A204.1 (cell line): ENCODE results near the gene KLHL29.
"Not testable (repeated sequence)": the region's sequence is repeated elsewhere in the genome, so short reads cannot be mapped to it uniquely, and the experiment has no call there.

ENCODE experiments used
- FAIRE-seq: peaks from 2 replicates; lab custom pipeline; 2012; peaks lifted over from hg19 to GRCh38; lab: Jason Lieb, UNC

Gene KLHL29

DNA sequence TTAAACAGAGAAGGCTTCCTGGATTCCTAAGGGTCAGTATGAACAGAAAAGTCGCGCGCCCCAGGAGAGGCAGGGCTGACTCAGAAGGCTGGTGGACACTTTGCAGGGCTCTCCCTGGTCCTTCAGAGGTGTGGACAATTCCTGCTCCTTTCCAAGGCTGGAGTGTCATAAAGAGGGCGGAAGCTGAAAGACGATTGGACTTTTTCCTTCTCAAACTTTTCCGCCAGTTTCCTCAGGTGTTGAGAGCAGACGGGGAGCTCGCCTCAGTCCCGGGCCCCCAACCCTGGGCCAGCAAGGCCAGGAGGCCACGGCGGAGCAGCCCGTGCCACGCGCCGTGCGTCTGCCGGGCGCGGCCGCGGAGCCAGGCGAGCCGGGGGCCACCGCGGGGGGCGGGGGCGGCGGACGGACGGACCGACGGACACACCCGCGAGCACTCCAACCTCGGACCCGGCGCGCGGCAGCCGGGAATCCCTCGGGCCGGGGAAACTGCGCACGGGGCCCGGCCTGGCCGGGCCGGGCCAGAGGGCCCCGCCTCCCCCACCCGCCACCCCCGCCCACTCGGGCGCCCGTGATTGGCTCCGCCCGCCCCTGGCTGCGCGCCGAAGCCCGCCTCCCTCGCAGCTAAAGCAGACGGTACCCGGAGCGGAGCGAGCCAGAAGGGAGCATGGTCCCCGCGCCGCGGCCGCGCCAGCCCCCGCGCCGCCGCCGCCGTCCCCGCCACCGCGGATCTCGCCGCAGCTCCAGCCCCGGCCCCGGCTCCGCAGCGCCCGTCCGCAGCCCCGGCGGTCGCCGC is at the start of gene KLHL29:
Gene KLHL29, plus strand, starts transcription at position 629 of the 793 bp plus-strand sequence. CDS start 177,018 bp downstream, outside the sequence.
- FAIRE-seq: no peak

DNA sequence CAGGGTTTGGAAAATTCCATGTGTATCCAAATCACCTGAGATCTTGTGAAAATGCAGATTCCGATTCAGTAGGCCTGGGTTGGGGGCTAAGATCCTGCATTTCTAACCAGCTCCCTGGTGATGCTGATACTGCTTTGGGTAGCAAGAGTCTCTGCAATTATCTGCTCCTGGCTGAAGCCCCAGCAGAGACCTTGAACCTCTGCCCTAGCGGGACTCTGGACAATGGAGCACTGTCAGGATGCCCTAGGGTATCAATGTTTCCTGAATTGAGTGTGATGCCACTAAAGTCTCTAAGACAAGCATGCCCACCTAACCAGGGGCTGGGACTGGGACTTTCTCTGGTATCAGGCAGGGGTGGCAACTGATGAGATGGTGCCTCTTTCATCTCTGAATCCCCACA is 49.4 kb upstream of the KLHL29 start:
- FAIRE-seq: no peak

DNA sequence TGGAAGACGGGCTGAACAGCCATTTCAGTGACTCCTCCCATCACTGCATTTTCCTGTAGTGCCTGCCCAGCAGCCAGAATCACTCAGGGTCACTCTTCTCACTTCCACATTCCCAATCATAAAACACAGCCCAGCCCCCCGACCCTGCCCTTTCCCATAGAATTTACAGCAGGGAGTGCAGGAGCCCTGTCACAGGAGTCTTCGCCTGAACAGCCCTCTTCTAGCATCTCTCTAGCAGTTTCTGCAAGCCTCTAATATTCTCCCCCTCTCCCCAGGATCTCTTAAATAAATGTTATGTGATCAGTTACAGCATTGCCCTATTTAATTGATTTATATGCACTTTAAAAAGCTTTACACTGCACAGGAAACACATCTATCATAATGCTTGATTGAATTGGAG is 42.9 kb upstream of the KLHL29 start:
- FAIRE-seq: no peak

DNA sequence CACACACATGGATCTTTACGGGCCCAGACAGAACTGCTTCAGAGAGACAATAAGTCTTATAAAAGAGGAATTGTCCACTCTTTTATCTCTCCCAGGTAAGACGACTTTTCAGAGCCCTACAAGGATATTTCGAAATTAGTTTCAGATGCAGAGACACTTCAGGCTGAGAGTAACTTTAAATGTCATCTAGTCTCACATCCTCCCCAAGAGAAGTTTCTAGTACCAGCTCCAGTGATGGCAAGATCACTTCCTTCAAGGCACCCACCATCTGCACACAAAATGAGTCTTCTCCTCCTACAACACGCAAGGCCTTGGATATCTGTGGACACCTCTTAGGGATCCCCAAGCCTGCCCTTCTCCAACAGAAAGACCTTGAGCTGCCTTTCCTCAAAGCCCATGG is 39.0 kb upstream of the KLHL29 start:
- FAIRE-seq: no peak

DNA sequence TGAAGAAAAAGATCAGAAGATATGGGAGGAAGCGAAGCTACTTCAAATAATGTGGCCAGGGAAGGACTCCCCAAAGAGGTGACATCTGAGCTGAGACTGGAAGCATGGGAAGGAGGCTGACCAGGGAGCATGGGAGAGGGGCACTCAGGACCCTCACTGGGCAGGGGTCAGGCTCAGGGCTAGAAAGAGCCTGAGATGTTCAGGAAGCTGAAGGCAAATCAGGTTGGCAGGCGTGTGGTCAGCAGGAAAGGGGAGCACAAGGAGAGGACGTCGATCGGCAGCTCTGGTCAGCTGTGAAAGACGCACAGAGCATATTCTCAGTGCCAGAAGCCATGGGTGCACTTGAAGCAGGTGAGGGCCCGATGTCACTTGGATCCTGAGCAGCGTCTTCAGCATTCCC is 38.2 kb upstream of the KLHL29 start:
- no peak for FAIRE-seq

DNA sequence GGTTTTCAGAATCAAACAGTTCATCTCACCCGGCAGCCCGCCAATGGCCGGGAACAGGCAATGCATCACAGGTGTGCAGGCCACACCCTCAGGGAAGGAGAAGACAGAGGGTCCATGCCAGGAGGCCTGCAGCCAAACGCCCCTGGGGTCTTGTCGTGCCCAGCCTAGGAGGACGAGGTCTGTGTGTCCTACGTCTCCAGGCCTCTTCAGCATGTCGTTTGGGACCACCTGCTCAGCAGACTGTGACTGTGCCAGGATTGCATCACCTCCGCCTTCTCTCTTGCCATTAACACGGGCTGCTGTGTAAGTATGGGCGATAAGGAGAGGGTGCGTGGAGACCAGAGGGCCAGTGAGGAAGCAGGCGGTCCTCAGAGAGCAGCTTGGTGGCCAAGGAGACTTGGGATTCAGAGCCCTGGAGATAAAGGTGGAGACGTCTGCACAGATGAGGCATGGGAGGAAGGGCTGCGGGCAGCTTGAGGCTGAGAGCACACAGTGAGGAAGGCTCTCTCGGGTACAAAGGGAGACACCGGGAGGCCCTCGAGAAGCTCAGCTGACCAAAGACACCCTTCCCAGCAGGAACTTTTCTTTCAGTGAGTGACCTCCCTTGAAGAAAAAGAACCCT is 37.4 kb upstream of the KLHL29 start:
- FAIRE-seq: no peak

DNA sequence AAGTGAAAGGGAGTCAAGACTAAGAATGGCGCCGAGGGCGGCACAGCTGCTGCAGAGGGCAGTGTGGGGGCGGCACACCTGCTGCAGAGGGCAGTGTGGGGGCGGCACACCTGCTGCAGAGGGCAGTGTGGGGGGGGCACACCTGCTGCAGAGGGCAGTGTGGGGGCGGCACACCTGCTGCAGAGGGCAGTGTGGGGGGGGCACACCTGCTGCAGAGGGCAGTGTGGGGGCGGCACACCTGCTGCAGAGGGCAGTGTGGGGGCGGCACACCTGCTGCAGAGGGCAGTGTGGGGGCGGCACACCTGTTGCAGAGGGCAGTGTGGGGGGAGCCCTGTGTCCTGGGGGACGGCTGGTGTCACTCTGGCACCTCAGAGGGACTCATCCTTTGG is 36.9 kb upstream of the KLHL29 start:
- not testable (repeated sequence) for FAIRE-seq

DNA sequence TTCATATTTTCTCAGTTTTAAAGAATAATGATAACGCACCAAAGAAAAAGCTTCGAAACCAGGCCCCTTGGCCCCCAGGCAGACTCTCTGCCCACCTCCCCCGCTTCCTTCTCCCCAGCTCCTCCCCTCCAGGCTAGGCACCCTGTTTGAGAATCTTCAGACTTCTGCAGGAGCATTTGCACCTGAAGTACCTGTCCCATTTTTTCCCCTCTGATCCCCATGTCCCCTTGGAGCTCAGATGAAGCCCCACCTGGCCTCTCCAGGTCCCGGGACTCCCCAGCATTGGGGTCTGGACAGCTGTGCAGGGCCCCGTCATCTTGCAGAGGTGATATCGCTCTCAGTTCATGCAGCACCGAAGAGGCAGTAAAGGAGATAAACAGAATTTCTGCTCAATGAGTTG is 35.5 kb upstream of the KLHL29 start:
- FAIRE-seq: no peak

DNA sequence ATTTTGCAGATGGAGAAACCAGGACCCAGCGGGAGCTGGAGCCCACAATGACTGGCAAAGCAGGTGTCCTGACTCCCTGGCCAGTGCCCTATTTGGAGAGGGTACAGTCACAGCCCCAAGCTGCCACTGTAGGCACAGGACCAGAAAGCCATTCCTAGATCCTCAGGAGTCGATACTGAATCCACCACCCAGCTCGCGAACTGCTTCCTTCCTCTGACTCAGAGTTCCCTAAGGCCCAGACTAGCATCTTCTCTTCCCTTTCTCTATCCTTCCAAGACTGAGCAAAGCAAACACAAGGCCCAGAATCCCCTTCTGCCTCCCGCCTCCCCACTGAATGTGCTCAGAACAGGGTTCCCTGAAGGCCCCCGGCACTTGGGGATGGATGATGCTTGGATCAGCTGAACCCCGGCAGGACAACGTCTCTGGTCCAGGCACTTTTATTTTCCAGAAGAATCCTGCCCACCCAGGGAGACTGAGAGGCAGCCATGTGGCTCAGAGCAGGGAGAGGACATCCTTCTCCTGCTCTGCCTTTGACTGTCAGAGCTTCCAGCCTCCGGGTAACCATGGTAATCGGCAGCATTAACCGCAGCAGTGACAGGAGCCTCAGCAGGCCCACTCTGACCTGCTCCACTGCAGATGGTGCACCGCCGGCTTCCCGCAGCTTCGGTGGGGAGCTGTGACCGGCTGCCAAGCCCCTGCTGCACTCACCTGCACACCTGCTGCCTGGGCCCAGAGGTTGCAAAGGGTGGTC is 34.8 kb upstream of the KLHL29 start:
- FAIRE-seq: no peak

DNA sequence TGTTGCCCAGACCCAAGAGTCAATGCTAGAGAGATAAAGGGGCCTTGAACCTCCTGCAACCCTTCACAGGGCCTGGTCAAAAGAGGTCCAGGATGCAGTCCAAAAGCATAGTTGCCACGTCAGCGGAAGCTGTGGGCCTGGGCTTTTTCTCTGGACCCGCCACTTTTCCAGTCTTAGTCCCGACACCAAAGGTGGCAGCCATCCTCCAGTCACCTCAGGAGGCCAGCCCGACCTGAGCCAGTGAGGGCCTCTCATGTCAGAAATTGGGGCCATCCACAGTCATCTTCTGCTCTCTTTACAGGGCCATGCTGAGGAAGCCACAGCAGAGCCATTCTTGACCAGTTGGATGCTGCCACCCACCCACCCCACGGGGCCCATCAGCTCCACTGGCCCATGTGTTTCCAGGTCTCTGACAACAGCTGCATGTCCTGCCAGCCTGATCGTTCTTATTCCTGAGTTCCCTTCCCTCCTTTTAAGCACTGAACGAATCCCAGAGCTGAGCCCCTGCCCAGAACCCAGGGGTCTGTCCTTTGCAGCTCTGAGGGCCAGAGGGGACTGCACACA is 34.1 kb upstream of the KLHL29 start:
- no peak for FAIRE-seq

DNA sequence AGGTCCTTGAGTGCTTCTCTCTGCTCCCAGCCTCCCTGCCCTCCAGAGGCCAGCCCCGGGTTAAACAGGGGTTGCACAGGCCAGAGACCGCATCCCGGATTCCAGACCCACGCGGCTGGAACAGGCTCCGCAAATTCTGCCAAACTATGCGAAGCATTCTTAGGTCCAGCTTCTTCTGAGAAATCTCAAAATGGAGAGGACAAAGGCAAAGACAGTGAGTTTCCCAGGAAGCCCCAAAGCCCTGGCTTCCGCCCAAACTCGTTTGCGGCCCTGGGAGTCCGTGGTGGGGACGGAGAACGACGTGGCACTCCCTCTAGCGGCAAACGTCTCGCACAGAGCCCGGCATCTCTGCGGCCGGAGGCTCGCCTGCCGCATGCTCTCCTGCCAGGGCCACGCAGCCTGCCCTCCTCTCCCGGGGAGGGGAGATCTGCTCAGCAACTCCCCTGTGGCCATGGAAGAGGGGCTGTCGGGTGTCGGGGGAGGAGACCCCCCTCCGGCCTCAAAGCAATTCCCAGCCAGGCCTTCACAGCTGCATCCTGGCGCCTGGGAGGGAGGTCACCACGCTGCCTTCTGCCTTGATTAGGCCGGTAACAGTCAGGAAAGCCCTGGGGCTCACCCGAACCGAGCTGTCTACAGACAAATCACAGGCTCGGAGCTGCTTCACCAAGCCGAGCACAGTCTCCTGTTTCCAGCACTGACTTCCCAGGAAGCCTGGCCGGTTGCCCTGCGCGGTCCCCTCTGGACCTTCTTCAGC is 33.4 kb upstream of the KLHL29 start:
- no peak for FAIRE-seq

DNA sequence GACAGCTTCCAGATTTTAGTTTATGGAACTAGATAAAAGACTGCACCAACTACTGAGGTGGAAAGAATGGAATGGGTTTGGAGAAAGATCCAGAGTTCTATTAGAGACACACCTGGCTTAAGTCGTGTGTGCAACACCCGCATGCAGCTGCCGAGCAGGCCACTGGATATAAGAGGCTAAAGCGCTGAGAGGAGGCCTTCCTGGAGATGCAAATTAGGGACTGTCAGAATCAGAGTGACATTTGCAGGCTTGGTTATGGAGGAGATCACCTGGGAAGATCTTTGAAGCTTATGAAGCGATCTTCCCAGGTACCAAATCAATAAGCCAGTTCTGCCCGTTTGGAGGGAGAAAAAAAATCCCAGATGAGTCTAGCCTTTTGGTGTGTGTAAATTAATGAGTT is 30.4 kb upstream of the KLHL29 start:
- no peak for FAIRE-seq

DNA sequence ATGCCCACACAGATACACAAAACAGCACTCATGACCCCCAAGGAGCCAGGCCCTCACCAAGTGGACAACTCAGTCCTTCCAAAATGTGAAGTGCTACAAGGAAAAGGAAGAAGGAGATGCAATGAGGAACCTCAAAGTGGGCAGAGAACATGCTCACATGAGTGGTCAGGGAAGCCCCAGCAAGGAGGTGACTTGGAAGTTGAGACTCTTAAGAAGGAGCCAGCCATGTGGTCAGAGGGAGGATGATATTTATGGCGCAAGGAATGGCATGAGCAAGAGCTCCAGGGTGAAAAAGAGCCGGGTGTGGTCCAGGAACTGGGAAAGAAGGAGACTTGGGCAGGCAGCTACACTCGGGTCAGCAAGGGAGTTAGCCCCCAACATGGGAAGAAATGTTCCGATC is 30.0 kb upstream of the KLHL29 start:
- no peak for FAIRE-seq

DNA sequence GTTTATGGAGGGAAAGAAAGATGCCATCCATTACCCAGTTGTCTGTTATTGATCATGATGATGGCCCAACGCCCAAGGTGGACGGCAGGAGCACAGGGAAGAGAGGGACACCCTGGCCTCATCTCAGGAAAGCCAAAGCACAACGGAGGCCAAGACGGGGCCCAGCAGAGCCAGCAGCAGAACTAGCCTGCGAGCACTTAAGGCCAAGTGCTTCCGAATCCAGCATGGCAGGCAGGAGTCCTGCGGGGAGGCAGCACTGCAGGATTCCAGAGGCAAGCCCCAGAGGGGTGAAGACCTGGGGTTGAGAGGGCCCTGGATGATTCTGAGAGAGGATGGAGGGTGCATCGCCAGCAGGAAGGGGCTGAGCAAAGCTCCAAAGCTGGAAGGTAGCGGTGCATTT is 28.3 kb upstream of the KLHL29 start:
- FAIRE-seq: no peak

DNA sequence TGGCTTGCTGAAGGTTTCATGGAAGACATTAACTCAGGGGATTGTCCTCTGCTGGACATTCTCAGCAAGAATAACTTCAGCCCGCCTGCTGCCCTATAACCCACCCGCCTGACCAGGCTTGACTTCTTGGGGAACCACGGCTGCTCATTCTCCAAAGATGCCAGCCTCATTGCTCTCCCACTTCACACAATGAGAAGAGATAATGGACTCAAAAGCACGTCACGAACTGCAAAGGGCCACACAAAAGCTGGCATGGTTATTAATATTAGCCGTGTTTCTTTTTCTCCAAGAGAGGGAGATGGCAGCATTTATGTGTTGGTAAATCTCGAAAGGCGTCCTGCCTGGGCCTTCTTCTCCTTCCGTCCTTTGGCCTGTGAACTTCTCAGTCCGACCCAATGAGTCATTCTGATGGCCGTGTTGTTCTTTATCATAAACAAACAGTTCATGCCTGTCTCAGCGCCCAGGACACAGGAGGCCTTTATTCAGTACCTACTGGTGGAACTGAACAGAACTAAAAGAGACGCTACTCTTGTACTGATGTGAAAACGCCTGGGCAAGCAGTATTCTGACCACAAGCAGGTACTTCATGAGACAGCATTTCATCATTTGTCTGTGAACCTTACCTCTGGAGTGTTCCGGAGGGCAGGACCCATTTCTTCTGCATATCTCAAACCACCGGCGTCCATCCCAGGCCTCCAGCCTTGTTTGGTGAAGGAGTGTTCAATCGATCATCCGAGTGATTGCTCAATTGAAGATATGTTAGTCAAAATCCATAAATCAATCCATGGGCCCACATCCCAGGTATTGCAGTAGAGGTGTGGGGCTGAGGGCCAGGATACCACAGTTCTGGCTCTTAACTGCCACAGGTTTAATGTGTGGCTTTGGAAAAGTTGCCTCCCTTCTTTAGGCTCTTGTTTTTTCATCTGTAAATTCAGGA is 25.1 kb upstream of the KLHL29 start:
- FAIRE-seq: no peak

DNA sequence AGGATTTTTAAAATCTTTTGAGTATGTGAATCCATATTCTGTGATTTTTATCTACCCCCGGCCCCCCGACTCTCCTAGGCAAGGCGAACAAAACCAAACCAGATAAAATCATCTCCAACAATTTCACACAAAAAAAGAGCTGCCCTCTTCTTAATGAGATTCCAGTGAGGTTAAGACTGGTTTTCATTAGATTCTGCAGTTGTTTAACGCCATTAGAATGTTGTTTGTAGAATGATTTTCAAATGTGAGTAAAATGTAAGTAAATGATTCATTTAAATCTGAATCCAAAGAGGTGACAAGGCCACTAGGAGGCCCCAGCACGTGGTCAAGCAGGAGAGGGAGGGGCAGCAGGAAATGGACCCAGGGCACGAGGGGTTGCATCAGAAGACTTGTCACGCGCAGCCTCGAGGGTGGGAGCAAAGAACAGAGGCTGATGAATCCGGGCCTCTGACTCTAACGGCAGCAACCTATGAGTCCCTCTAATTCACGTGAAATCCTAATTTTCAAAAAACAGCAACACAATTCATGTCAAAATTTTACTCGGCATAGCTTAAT is 24.3 kb upstream of the KLHL29 start:
- FAIRE-seq: no peak

DNA sequence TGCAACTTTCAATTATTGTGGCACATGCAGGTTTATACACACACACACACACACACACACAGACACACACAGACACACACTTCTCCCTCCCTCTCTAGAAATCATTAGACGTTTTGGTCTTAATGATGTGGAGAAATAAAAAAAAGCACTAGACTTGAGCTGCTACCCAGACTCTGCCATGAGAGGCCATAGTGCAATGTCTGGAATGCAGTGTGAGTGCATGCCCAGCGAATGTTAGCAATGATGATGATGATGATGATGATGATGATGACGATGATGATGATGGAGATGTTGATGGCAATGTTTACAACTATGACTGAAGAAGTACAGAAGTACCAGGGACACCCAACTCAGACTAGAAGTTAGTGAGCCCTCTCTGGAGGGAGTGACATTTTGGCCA is 23.8 kb upstream of the KLHL29 start:
- no peak for FAIRE-seq

DNA sequence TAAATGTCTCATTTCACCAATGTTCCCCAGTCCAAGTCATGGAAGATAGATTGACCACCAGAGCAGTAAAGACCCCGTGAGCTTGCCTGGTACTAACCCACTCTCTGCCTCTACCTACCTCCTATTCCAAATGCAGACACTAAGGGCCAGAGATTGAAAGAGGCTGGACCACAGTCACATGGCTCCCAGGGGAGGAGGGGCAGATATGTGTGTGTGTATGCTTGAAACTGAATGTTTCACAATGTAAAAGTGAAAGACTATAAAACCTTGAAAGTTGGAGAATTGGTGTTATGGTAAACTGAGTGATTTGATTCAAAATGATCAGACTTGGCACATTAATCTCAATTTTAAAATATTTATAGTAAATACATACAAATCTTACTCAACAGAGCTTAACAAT is 21.7 kb upstream of the KLHL29 start:
- FAIRE-seq: no peak

DNA sequence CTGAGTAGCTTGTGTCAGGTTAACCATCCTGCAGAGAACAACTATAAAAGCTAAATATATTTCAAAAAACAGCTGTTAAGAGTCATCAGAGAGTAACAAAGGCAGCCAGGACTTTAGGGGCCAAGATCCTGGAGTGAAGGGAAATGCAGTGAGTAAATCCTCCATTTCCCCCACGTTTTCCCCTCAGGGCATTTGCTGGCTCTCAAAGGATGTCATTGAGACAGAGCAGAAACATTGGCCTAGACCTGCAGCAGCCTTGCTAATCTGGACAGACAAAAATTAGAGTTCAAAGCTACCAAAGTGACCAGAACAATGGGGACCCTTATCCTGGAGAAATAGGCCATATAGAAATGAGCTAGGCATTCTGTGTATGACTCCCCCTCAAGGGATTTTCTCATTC is 21.1 kb upstream of the KLHL29 start:
- no peak for FAIRE-seq

DNA sequence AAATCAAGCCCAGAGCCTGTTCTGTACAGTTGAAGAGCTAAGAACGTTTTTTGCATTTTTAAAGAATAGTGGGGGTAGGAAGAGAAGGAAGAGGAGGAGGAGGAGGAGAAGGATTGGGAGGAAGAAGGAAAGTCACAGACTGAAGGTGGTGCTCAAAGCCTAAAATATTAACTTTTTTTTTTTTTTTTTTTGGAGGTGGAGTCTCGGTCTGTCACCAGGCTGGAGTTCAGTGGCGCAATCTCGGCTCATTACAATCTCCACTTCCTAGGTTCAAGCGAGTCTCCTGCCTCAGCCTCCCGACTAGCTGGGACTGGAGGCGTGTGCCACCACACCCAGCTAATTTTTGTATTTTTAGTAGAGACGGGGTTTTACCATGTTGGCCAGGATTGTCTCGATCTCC is 18.3 kb upstream of the KLHL29 start:
- FAIRE-seq: no peak

DNA sequence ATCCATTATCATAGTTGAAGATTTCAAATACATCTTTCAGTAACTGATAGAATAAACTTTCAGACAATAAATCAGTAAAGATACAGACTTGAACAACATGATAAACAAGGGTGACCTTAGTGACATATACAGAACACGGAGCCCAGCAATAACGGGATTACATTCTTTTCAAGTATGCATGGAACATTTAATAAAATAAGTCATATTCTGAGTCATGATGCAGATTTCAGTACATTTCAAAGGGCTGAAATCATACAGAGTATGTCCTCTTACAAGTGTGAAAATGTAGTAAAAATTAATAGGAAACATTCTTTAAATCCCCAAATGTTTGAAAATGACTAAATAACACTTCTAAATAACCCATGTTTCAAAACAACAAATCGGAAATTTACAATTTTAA is 17.2 kb upstream of the KLHL29 start:
- peak; percentile 14 for FAIRE-seq
